ENCODE data around the gene SLC7A14.

The SLC7A14 gene

GRCh38 chr3:170418422-170419398 is 167.2 kb downstream of the SLC7A14 start, which contains the start of gene CLDN11:
TSS of gene CLDN11 (plus strand) at chr3:170418868. CDS start at chr3:170419067, 199 bp downstream.
- H3K9me3 ChIP-seq (ENCODE audit: control insufficient read depth, low read length): no peaks in the 10 kb centered on the region
- 15 to 23% methylated on average over 52 to 66 of the region's 79 CpGs for whole genome bisulfite sequencing, 2 experiments (ENCODE audit: insufficient coverage in 2 of 2)
- H3K36me3 ChIP-seq (ENCODE audit: control insufficient read depth, insufficient read depth, low read length): no peaks in the 10 kb centered on the region
- H3K4me3 ChIP-seq (ENCODE audit: extremely low read depth, insufficient read depth, low read length, poor library complexity, severe bottlenecking): peak within 1 kb of the TSS; percentile 29
- H3K4me1 ChIP-seq (ENCODE audit: control insufficient read depth, insufficient read depth, low read length, poor library complexity, severe bottlenecking): peaks cover 10% of the 10 kb centered on the region
- H3K27ac ChIP-seq (ENCODE audit: low read depth, low read length, severe bottlenecking): no peak within 1 kb of the TSS

GRCh38 chr3:170417090-170417489 is 168.8 kb downstream of the SLC7A14 start:
- peaks cover 10% of the 10 kb centered on the region for H3K4me1 ChIP-seq (ENCODE audit: control insufficient read depth, insufficient read depth, low read length, poor library complexity, severe bottlenecking)
- WGBS, 2 experiments (ENCODE audit: insufficient coverage in 2 of 2): no CpG with 5 or more reads among the region's 1 CpG
- H3K36me3 ChIP-seq (ENCODE audit: control insufficient read depth, insufficient read depth, low read length): no peaks in the 10 kb centered on the region
- H3K4me3 ChIP-seq (ENCODE audit: extremely low read depth, insufficient read depth, low read length, poor library complexity, severe bottlenecking): no peak overlapping the region
- no peaks in the 10 kb centered on the region for H3K9me3 ChIP-seq (ENCODE audit: control insufficient read depth, low read length)
- H3K27ac ChIP-seq (ENCODE audit: low read depth, low read length, severe bottlenecking): no peak overlapping the region

- Histone ChIP-seq H3K4me1 (ENCODE audit: control insufficient read depth, insufficient read depth, low read length, poor library complexity, severe bottlenecking) (no peaks in the 10 kb centered on the region), H3K9me3 (ENCODE audit: control insufficient read depth, low read length) (no peaks in the 10 kb centered on the region)
- 13 to 17% methylated on average over 3 of the region's 5 CpGs for WGBS, 2 experiments (ENCODE audit: insufficient coverage in 2 of 2)
Measured at GRCh38 chr3:170414202-170414663, 171.6 kb downstream of the SLC7A14 start.

GRCh38 chr3:170413291-170413690 is 172.6 kb downstream of the SLC7A14 start:
- H3K27ac ChIP-seq (ENCODE audit: low read depth, low read length, severe bottlenecking): no peak overlapping the region
- H3K9me3 ChIP-seq (ENCODE audit: control insufficient read depth, low read length): no peaks in the 10 kb centered on the region
- no peak overlapping the region for H3K4me3 ChIP-seq (ENCODE audit: extremely low read depth, insufficient read depth, low read length, poor library complexity, severe bottlenecking)
- H3K36me3 ChIP-seq (ENCODE audit: control insufficient read depth, insufficient read depth, low read length): no peaks in the 10 kb centered on the region
- 84 to 92% methylated on average over 2 of the region's 4 CpGs for WGBS, 2 experiments (ENCODE audit: insufficient coverage in 2 of 2)
- H3K4me1 ChIP-seq (ENCODE audit: control insufficient read depth, insufficient read depth, low read length, poor library complexity, severe bottlenecking): no peaks in the 10 kb centered on the region

More at GRCh38 chr3:170414202-170414663, 171.6 kb downstream of the SLC7A14 start:
- no peak overlapping the region for H3K4me3 ChIP-seq (ENCODE audit: extremely low read depth, insufficient read depth, low read length, poor library complexity, severe bottlenecking)
- H3K27ac ChIP-seq (ENCODE audit: low read depth, low read length, severe bottlenecking): no peak overlapping the region
- H3K36me3 ChIP-seq (ENCODE audit: control insufficient read depth, insufficient read depth, low read length): no peaks in the 10 kb centered on the region

- 80% methylated on average over 1 of the region's 4 CpGs; no CpG with 5 or more reads in 1 of the 2 experiments for WGBS, 2 experiments (ENCODE audit: insufficient coverage in 2 of 2)
- Histone ChIP-seq H3K27ac (ENCODE audit: low read depth, low read length, severe bottlenecking) (no peak overlapping the region), H3K4me1 (ENCODE audit: control insufficient read depth, insufficient read depth, low read length, poor library complexity, severe bottlenecking) (no peaks in the 10 kb centered on the region), H3K36me3 (ENCODE audit: control insufficient read depth, insufficient read depth, low read length) (no peaks in the 10 kb centered on the region), H3K4me3 (ENCODE audit: extremely low read depth, insufficient read depth, low read length, poor library complexity, severe bottlenecking) (no peak overlapping the region), H3K9me3 (ENCODE audit: control insufficient read depth, low read length) (no peaks in the 10 kb centered on the region)
Measured at GRCh38 chr3:170410428-170411029, 175.3 kb downstream of the SLC7A14 start.
